Measurements from ENCODE around the gene COX6B2. TPM values are rescaled to one million over a fixed set of nuclear protein-coding genes. Genes with fewer than 3 reads are reported as not detected.

Gene COX6B2
- total and polyA plus RNA-seq, 2 of the 8 experiments (the other 6 are each of a cell fraction or from before 2014, with no cell fraction given) = 4.9 to 6.4 TPM

DNA sequence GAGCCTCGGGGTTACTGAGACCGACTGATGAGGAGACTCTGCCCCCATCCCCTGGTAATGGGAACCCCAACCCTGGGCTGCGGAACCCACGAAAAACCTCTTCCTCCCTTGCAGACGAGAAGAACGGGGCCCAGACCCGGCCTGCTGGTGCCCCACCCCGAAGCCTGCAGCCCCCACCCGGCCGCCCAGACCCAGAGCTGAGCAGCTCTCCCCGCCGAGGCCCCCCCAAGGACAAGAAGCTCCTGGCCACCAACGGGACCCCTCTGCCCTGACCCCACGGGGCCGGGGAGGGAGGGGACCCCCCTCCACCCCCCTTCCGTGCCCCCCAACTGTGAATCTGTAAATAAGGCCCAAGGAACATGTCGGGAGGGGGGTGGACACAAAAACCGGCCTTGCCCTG is 42.7 kb downstream of the COX6B2 start:
- Histone ChIP-seq H4K20me1 (replicated peaks in 1 of 2; ENCODE audit: control insufficient read depth in 1 of 2, insufficient read depth in 2 of 2, low read length in 2 of 2) (no peaks in the 10 kb centered on the region), H3K4me2 (ENCODE audit: insufficient read depth in 1 of 2, low read depth in 2 of 2, low read length in 2 of 2) (no peak overlapping the region), H2BK12ac (ENCODE audit: low read depth, low read length) (no peak overlapping the region), H3K4me3 (ENCODE audit: extremely low read depth in 1 of 4, insufficient read depth in 2 of 4, low read depth in 3 of 4, low read length in 4 of 4) (no peak overlapping the region), H3K14ac (ENCODE audit: insufficient read length) (no peak overlapping the region), H3K36me3 (ENCODE audit: control insufficient read depth in 2 of 4, insufficient read depth in 4 of 4, low read length in 3 of 4) (peaks cover 9 to 22% (median 18%) of the 10 kb centered on the region in 4 experiments), H2BK5ac (ENCODE audit: low read depth, low read length) (no peak overlapping the region), H2BK120ac (replicated peaks; ENCODE audit: low read depth, low read length) (no peak overlapping the region), H4K91ac (replicated peaks; ENCODE audit: insufficient read length, low read length) (no peak overlapping the region), H3K27me3 (replicated peaks in 1 of 4; ENCODE audit: control insufficient read depth in 3 of 4, extremely low read depth in 1 of 4, insufficient read depth in 3 of 4, low read length in 3 of 4) (no peaks in the 10 kb centered on the region), H3K79me1 (ENCODE audit: low read depth, low read length) (no peaks in the 10 kb centered on the region), H3K23me2 (ENCODE audit: low read depth, low read length) (no peaks in the 10 kb centered on the region), H3K23ac (ENCODE audit: insufficient read length) (no peak overlapping the region), H3K9me3 (ENCODE audit: insufficient read depth in 2 of 2, low read depth in 1 of 2, low read length in 1 of 2) (no peaks in the 10 kb centered on the region), H3K56ac (replicated peaks; ENCODE audit: insufficient read length, low read depth, low read length) (no peak overlapping the region), H3K9ac (replicated peaks in 1 of 4; ENCODE audit: extremely low read depth in 1 of 4, low read depth in 3 of 4, low read length in 3 of 4) (no peak overlapping the region), H3K18ac (ENCODE audit: extremely low read depth, low read length) (no peak overlapping the region), H3K4me1 (replicated peaks in 1 of 4; ENCODE audit: control insufficient read depth in 3 of 4, insufficient read depth in 4 of 4, low read length in 3 of 4) (no peaks in the 10 kb centered on the region), H4K8ac (ENCODE audit: extremely low read depth, insufficient read depth, low read length) (no peak overlapping the region), H3K79me2 (ENCODE audit: control insufficient read depth in 1 of 2, insufficient read depth in 2 of 2, low read length in 2 of 2) (no peaks in the 10 kb centered on the region), H3K4ac (replicated peaks; ENCODE audit: insufficient read length, low read depth, low read length) (no peak overlapping the region), H4K5ac (ENCODE audit: insufficient read length, low read depth, low read length) (no peak overlapping the region), H2AFZ (ENCODE audit: low read length) (no peak overlapping the region), H2BK20ac (ENCODE audit: low read length) (no peak overlapping the region), H2AK5ac (ENCODE audit: low read depth, low read length) (no peak overlapping the region), H2BK15ac (ENCODE audit: low read length) (no peak overlapping the region), H3K27ac (ENCODE audit: low read depth, low read length) (no peak overlapping the region)
- ChIA-PET CTCF (ENCODE audit: partially characterized antibody) (interaction anchor here (0.6 to 5.1 kb wide), 7 partner anchors 10 to 52 kb away, joined by 3 to 33 read pairs (median 4); no protein-coding TSS in a partner anchor), POLR2A (ENCODE audit: partially characterized antibody) (interaction anchor here (0.9 to 4.4 kb wide), 9 partner anchors 10 to 87 kb away, joined by 3 to 32 read pairs (median 5); partner anchors contain the start of genes RPL28 and TMEM238)
- 93% methylated on average over 9 of the region's 18 CpGs; no CpG with 5 or more reads in 1 of the 2 experiments for WGBS, 2 experiments (ENCODE audit: extremely low coverage in 1 of 2, insufficient coverage in 1 of 2, insufficient read length in 1 of 2, insufficient replicate concordance in 2 of 2, low coverage in 1 of 2, low lambda C conversion rate in 2 of 2, missing lambda C conversion rate in 1 of 2)
- FAIRE-seq = no peak
- no peak for DNase-seq (ENCODE audit: low read depth in 1 of 2, low spot score in 2 of 2)
- TF ChIP-seq POLR2AphosphoS5 (IDR thresholded peaks at IDR 0.05; ENCODE audit: low read depth, low read length) = 0 out of 2 replicates have a peak, but pooled peaks have one; percentile 1
- no peak for TF ChIP-seq ZNF274 (IDR thresholded peaks at IDR 0.05; ENCODE audit: borderline replicate concordance, extremely low read depth, low read length)

Data from H1 (cell line).